ENCODE results near the gene LDAH.

GRCh38 chr2:20757405-20758090 lies 65.4 kb downstream of the LDAH start:
- no peak for TF ChIP-seq REST (IDR thresholded peaks at IDR 0.05; ENCODE audit: unreplicated experiment)
- no peak for TF ChIP-seq POLR2AphosphoS5 (IDR thresholded peaks at IDR 0.05; ENCODE audit: low read depth)
- no peak for TF ChIP-seq CTCF (conservative IDR thresholded peaks at IDR 0.05; ENCODE audit: low read depth in 2 of 2)
- no peak for TF ChIP-seq EZH2 (IDR thresholded peaks at IDR 0.05; ENCODE audit: low read depth, unreplicated experiment)
- TF ChIP-seq CREB1 (CRISPR knock-in tag; IDR thresholded peaks at IDR 0.05; ENCODE audit: low read depth) = no peak
- TF ChIP-seq ZNF331 (CRISPR knock-in tag; IDR thresholded peaks at IDR 0.05; ENCODE audit: low read depth) = no peak
- no peak for TF ChIP-seq JUNB (IDR thresholded peaks at IDR 0.05; ENCODE audit: unreplicated experiment)
- no peak for TF ChIP-seq EZH2phosphoT487 (IDR thresholded peaks at IDR 0.05; ENCODE audit: unreplicated experiment)

Data from GM23338 (cell line).